CD4-positive, alpha-beta T cell treated with Interleukin-2 at 100 ng/mL for 4 hours (primary cell): ENCODE measurements around the gene RNF5.
A peak's percentile ranks its signal among the peaks of the same experiment; 100 is the strongest.

Experiments
- DNase-seq: peaks from one replicate; pipeline ENCODE4 v3.0.0-alpha.2; 2020; ENCODE audit warnings: low spot score

Gene RNF5

DNA sequence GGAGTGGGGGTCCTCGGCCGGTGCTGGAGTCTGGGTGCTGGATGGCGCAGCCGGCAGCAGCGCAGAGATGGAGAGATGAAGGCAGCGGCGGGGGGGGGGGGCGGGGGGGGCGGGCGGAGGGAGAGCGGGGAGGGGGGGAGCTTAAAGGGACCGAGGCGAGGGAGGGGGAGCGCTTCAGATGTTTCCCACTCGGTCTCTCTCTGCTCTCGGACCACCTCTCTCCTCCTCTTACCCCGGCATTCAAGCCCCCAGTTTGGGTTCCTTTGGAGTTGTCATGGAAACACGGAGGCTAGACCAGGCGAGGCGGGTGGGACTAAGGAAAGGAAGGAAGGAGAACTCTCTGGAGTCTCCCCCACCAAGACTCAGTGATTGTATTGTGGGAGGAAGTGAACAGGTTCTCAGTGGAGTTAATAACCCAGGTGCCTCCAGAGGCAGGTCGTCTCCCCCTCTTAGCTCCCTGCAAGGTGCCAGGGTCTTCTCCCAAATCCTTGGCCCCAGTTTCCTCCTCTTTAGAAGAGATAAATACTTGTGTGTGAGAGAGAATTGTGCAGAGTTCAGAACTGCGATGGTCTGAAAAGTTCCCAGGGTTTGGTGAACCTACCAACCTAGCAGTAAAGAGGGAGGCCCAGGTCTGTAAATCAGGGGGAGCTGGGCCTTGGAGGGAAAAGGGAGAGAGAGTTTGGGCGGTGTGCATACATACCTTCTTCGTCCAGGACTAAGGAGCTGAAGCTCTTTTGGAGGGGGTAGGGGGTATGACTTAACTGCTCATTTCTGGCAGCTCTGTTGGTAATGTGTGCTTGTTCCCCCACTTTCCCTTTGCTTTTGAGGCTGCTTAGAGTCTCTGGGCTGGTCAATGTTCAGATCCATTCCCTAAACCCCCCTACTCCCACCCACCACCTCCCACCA is 26.1 kb upstream of the RNF5 start, which contains the start of gene PRRT1:
PRRT1 (minus strand) TSS at position 77 of the 906 bp plus-strand sequence. CDS start 112 bp downstream, outside the sequence.
- no peak for DNase-seq

DNA sequence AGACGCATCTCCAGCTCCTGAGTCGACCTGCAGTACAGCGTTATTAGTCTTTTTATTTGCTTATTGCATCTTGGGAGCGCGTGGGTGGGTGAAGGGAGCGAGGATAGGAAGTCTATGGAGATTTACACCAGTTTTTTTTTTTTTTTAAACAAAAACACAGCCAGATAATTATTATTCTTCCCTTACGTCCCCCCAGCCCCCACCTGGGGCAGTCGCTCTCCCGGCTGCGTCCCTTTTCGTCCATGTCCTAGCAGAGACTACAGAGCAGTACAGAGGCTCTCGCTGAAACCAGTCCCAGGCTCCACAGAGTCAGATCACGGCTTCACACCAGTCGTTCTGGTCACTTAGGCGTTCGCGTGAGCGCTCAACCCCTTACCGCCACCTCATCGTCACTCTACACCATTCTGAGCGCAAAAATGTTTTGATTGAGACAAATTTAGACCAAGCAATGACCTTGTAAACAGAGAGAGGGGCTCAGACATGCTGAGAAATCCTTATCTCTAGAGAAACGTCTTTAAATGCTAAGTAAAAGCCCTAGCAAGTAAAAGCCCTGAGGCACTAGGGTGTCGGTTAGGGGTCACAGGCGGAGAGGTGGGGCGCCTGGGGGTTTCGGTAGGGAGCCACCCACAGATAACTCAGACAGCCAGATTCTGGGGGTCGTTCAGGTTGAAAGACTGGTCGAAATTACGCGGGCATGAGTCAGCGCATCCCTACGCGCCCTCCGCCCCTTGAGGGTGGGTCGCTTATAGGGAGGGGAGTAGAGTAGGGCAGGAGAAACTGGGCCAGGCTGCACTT is 25.2 kb upstream of the RNF5 start:
- DNase-seq: no peak

DNA sequence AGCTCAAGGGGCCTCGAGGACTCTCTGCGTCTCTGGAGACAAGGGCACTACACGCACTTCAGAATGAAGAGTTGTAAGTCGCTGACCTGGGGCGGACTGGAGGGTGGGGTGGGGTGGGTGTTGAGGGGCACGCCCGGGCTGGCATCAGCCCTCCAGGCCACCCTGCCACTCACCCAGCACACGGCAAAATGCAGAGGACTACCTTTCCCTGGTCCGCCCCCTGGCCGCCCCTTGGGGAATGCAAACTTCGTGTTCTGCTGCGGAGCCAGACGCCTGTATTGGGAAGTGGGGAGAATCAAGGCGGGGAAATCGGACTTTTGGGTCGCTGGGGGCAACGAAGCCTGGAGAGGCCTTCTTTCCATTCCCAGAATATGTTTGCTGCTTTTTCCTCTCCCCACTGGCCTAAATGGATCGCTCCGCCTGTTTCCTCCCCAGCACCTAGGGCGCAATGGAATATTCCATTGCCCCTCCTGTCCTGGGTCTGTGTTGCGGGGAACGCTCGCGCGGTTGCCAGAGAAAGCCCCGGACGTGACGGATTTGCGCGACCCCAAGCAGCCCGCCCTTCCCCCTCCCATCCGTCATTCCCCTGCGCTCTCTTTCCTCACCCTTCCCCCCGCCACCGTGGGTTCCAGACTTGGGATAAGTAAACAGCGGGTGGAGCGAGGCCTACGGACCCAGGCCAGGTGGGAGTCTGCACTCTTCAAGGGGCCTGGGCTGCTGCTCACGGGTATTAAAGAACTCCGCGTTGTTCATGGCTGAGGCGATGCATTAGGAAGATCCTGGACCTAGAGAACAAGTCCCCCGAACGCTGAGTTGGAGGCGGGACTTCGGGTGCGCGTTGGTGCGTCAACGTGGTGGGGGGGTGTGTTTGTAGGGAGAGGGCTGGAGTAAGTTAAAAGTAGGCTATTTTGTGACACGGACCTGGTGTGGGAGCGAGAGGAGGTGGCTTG is 24.4 kb upstream of the RNF5 start, which contains the start of gene PPT2:
PPT2 (plus strand) TSS at position 578 of the 950 bp plus-strand sequence. CDS start 454 bp downstream, outside the sequence.
- DNase-seq: peak; percentile 62

DNA sequence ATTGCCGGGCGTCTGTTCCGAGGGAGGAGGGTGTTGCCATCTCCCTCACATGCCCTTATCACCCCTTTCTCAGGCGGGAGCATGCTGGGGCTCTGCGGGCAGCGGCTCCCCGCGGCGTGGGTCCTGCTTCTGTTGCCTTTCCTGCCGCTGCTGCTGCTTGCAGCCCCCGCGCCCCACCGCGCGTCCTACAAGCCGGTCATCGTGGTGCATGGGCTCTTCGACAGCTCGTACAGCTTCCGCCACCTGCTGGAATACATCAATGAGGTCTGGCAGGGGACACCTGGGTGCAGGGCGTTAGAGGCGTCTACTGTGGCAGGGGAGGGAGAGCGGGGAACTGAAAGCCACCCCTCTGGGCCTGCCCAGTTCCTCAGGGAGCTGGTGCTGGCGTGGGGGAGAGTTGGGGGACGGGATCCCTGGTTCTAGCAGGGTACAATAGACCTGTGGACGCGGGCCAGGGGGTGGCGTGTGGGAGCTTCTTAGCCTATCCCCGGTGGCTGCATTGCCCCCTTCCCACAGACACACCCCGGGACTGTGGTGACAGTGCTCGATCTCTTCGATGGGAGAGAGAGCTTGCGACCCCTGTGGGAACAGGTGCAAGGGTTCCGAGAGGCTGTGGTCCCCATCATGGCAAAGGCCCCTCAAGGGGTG is 23.6 kb upstream of the RNF5 start:
- DNase-seq: peak; percentile 70

DNA sequence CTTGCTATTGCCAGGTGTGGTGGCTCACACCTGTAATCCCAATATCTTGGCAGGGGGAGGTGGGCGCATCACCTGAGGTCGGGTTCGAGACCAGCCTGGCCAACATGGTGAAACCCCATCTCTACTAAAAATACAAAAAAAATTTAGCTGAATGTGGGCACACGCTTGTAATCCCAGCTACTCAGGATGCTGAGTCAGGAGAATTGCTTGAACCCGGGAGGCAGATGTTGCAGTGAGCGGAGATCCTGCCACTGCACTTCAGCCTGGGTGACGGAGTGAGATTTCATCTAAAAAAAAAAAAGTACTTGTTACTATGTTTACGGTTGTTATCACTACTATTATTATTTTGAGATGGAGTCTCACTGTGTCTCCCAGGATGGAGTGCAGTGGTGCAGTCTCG is 21.3 kb upstream of the RNF5 start:
- DNase-seq: no peak

DNA sequence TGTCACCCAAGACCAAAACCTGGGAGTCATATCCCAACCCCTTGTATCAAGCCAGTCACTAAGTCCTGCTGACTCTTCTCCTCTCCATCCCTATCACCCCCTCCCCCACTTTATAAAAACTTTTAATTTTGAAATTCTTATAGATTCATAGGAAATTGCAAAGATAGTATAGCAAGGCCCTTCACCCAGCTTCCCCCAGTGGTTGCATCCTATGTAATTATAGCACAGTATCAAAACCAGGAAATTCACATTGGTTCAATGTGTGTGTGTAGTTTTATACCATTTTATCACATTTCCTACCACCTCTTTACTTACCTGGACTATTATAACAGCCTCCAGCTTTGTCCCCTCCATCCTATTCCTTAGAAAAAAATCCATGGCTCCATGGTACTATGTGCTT is 20.2 kb upstream of the RNF5 start:
- DNase-seq: no peak

DNA sequence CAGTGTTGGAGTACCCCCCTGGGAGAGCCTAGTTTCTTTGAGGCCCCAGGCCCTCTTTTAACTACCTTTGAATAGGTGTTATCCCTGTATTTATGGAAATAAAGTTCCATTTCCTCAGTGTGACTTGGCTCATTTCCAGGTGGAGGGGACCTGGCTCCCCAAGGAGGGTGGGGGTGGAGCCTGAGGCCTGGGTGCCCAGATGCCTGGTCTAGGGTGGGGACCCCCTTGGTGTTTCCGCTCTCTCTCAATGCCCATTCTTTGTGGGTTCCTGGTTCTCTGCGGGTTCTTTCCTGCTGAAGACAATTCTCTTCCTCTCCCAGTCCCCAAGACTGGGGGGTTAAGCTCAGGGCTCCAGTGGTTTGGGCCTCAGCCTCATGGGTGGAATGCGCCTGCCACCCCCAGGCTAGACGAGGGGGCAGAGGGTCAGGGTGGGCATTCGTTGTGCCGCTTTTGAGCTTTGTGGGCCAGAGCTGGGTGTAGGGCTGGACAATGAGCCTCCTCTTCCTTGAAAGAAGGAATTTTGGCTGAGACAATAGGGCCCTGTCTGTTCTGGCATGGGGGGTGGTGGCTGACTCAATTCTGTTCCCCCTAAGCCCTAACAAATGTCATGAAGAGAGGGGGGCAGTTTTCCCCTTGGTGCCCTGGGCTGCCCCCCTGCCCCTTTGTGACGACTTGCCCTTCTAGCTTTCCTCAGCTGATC is 14.5 kb upstream of the RNF5 start:
- DNase-seq: no peak

DNA sequence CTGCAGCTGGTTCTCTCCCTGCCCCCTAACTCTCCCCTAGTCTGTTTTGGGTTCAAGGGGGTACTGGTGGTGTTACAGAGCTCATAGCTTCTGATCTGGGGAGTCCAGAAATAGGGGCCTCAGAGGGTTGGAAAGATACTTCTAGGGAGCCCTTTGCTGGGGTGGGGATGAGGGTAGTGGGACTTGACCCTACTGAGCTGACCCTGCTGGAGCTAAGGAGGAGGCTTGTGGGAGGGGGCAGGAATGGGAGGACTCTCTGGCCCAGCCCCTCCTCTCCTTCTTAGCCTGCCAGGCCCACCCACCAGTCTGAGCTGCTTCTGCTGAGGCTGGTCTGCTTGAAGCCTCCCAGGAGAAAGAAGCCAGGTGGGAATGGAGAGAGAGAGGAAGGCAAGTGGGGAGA is 13.9 kb upstream of the RNF5 start, which contains the start of gene EGFL8:
EGFL8 (plus strand) TSS at position 301 of the 400 bp plus-strand sequence. CDS start 1,571 bp downstream, outside the sequence.
- DNase-seq: no peak

DNA sequence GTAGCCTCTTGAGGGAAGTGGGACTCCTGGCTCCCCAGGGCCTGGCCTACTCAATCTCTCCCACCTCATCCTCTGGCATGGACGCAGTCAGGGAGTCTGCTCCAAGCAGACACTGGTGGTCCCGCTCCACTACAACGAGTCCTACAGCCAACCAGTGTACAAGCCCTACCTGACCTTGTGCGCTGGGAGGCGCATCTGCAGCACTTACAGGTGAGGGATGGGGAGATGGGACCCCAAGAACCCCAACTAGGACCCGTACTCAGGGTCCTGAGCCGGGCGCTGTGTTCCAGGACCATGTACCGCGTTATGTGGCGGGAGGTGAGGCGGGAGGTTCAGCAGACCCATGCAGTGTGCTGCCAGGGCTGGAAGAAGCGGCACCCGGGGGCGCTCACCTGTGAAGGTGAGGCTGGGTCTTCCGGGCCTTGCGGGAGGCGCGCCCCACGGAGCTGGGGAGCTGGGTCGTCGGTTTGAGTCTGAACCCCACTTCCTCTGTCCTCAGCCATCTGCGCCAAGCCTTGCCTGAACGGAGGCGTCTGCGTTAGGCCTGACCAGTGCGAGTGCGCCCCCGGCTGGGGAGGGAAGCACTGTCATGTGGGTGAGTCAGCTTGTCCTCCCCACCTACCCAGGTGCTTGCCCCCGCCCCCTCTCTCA is 11.7 kb upstream of the RNF5 start:
- DNase-seq: no peak

DNA sequence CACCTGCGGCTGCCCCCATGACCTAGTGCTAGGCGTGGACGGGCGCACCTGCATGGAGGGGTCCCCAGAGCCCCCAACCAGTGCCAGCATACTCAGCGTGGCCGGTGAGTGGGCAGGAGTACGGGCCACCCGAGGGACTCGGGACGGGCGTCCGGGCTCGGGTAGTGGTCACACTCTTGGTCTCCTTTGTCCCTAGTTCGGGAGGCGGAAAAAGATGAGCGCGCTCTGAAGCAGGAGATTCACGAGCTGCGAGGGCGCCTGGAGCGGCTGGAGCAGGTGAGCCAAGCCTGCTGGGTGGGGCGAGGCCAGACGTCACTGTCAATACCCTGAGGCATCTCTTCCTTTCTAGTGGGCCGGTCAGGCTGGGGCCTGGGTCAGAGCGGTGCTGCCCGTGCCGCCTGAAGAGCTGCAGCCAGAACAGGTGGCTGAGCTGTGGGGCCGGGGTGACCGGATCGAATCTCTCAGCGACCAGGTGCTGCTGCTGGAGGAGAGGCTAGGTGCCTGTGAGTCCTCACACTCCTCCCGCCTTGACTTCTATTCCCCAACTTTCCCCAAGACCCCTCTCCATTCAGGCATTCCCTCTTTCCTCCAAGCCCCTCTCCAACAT is 10.9 kb upstream of the RNF5 start:
- no peak for DNase-seq

DNA sequence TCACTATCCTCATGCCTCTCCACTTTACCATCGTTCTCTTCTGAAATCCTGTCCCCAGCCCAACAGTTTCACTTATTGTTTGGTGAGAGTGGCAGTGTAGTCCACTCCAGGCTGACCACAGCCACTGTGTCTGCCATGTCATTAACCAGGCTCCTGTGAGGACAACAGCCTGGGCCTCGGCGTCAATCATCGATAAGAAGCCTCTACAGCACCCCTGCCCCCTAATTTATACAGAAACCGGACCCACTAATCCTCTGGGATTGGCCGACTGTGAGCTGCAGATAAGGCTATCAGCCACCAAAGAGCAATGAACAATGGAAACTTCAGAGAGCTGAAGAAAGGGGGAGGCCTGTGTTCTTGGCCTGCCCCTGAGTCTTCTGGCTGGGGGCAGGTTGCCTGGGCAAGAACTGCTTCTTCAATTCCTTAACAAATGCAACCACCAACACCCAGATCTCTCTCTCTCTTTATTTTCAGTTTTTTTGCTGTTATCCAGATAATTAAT is 10.4 kb upstream of the RNF5 start:
- no peak for DNase-seq

DNA sequence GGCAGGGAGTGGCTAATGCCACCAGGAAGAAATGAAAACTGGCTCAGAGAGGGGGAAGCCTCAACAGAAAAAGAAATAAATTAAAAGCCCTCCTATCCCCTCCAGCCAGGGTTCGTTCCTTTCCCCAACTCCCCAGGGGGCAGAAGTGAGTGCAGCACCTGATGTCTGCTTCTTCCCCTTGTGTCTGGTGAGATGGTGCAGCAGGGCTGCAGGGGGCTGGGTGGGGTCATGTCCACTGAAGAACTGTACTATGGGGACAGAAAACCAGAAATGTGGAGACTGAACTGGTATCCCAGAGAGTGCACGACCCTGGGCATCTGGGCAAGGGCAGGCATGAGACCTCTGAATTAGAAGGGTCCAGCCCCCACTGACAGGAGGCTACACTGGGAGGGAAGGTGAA is 9.9 kb upstream of the RNF5 start:
- no peak for DNase-seq

DNA sequence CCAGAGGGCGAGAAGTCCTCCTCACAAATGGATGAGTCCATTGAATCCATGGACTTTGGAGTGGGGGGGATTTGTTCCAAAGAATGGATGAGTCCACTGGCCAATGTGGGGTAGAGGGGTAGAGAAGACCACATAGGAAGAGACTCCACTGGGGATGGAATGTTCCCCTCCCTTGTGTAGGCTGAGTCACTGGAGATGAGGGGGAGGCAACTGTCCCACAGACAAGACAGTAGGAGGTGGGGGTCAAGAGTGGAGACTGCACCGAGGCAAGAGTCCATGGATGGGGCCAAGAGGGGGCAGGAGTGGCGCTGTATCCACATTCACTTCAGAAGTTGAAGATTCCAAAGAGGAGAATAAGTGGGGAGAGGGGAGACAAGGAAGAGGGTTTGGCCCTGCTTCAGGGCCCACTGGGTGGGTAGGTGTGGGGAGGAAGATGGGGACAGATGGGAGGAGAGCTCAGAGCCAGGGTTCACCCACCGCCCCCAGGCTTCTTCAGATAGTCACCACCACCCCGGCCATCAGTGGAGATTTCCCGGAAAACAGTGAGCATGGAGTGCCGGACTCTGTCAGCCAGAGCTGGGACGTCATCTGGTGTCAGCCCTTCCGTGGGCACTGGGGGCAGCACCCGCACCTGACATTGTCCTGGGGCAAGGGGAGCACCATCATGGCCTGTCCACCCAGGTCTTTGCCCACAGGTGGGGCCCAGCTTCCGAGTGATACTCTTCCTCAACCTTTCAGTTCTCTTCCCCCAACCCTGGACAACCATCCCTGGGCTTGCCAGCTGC is 9.2 kb upstream of the RNF5 start:
- no peak for DNase-seq

DNA sequence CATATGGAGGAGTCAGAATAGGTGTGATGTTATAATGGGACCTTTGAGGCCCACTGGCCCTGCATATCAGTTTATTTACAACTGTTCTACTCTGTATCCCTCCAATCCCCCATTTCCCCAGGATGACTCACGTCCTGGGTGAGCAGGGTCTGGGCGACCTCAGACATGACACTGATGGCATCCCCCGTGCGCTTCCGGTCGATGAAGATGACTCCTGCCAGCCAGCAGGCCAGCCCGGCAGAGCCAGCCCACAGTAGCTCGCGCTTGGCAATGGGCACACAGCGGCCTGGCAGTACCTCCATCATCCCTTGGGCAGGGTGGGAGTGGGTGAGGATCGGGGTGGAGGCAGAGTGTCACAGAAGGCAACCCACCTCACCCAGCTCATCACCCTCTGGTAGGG is 7.9 kb upstream of the RNF5 start:
- no peak for DNase-seq

DNA sequence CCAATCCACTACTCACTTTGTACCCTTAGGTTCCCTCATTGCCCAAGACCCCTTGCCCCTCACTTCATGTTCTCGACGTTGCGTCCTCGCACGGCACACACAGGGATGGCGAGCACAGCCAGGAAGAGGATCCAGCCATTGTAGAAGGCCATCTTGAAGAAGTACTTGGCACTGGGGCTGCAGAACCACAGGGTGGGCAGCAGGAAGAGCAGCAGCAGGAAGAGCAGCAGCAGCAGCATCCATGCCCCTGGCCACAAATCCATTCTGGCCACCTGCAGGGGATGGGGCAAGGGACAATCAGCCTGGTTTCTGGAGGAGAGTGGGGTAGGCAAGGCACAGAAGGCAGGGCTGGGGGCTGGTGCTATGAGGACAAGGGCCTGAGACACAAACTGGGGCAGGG is 7.0 kb upstream of the RNF5 start:
- DNase-seq: no peak

DNA sequence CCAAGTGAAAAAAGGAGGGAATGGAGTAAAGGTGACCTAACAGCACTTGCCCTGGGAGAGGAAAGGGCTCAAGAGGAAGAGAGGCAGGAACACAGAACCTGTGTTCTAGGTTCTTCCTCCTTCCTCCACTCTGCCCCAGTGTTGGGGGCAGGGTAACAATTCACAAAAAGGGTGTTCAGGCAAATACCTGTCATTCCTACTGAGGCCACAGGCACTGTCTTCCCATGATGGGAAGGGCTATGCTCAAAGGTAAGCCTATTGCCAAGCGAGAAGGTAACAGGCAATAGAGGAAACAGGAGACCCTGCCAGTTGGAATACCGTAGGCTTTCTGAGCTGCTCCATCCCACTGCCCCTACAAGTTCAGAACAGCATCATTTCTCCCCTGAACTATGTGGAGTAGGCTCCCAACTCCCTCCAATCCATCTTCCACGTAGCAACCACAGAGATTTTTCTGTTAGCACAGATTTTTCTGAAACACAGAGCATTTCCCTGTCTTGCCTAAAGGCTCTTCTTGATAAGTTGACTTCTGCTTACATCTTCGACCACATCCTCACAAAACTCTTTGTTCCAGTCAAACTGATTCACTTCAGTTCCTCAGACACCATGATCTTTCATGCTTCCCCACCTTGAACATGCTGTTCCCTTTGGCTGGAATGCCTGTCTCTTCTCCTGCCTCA is 5.0 kb upstream of the RNF5 start:
- DNase-seq: no peak

DNA sequence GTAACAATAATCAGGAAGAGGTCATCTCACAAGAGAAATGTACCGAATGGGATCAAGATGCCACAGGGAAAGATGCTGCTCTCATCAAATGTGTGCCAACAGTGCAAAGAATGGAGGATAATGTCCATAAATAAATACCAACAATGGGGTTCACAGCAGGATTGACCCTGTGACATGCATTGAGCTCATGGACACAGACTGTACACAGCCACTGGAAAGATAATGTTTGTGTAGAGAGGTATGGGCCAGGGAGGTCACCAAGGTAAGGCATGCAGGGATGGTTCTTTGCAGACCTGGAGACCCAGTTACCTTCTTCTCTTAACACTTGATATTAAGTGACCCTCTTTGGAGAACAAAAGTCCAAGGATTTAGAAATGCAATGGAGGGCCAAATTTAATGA is 3.8 kb upstream of the RNF5 start:
- no peak for DNase-seq

DNA sequence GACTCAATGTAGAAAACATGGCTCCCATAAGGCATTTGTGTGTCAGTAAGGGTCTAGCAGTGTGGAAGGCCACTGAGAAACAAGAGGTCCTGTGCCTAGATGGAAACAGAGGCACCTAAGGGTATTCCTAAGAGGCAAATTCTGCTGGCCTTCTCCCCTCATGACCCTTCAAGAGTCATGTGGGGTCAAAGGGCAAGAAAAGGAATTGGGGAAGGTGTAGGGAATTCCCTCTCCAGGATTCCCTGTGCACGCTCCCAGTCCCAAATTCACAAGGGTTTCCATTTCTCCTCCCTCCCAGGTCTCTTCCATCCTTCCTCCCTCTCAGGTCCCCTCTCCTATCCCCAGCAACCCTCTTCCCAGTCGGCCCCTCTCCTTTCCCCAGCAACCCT is 2.9 kb upstream of the RNF5 start:
- no peak for DNase-seq
